ENCODE data around the gene IL23R. TPM values are rescaled to one million over a fixed set of nuclear protein-coding genes. Genes with fewer than 3 reads are reported as not detected.

Gene IL23R
- total RNA-seq, 1 donor from 2014 or later: not detected

DNA sequence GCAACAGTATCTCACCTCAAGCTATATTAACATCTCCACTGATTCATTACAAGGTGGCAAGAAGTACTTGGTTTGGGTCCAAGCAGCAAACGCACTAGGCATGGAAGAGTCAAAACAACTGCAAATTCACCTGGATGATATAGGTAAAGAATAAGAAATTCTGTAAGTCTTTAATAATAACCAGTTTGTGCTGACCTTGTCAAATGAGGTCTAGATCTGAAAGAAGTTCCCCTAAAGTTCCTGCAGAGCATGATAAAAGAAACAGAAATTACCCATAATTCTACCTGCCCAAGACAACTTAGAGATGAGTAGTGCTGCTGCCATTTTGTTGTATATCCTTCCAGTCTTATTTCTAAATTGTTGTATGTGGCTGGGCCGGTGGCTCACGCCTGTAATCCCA lies 34.5 kb downstream of the IL23R start:
- Histone ChIP-seq H3K27me3 (ENCODE audit: insufficient read depth, low read length) (no peaks in the 10 kb centered on the region), H2AFZ (ENCODE audit: low read depth, low read length) (no peak overlapping the region), H4K20me1 (ENCODE audit: insufficient read depth, low read length) (no peaks in the 10 kb centered on the region), H3K9ac (ENCODE audit: low read length) (no peak overlapping the region), H3K36me3 (ENCODE audit: insufficient read depth, low read length) (no peaks in the 10 kb centered on the region), H3K79me2 (ENCODE audit: insufficient read depth, low read length) (no peaks in the 10 kb centered on the region), H3K4me1 (ENCODE audit: insufficient read depth, low read length) (no peaks in the 10 kb centered on the region), H3K27ac (ENCODE audit: low read depth, low read length) (no peak overlapping the region), H3K4me2 (ENCODE audit: low read length) (no peak overlapping the region), H3K4me3 (ENCODE audit: insufficient read depth, low read depth, low read length) (no peak overlapping the region), H3K9me3 (ENCODE audit: insufficient read depth, low read depth, low read length) (no peaks in the 10 kb centered on the region)
- Mint-ChIP-seq H3K4me1 (ENCODE audit: low read depth, unreplicated experiment) (peaks cover 4% of the 10 kb centered on the region), H3K36me3 (ENCODE audit: low read depth, unreplicated experiment) (no peaks in the 10 kb centered on the region), H3K27me3 (ENCODE audit: low read depth, unreplicated experiment) (peaks cover 4% of the 10 kb centered on the region), H3K27ac (ENCODE audit: unreplicated experiment) (no peak overlapping the region), H3K4me3 (ENCODE audit: unreplicated experiment) (no peak overlapping the region), H3K9me3 (ENCODE audit: unreplicated experiment) (peaks cover 3% of the 10 kb centered on the region)
- FAIRE-seq (no peak), DNase-seq (ENCODE audit: low read depth) (no peak)
- no peak for TF ChIP-seq EZH2 (IDR thresholded peaks at IDR 0.05; ENCODE audit: insufficient read depth, low read length)
- TF ChIP-seq, protein P1, sequence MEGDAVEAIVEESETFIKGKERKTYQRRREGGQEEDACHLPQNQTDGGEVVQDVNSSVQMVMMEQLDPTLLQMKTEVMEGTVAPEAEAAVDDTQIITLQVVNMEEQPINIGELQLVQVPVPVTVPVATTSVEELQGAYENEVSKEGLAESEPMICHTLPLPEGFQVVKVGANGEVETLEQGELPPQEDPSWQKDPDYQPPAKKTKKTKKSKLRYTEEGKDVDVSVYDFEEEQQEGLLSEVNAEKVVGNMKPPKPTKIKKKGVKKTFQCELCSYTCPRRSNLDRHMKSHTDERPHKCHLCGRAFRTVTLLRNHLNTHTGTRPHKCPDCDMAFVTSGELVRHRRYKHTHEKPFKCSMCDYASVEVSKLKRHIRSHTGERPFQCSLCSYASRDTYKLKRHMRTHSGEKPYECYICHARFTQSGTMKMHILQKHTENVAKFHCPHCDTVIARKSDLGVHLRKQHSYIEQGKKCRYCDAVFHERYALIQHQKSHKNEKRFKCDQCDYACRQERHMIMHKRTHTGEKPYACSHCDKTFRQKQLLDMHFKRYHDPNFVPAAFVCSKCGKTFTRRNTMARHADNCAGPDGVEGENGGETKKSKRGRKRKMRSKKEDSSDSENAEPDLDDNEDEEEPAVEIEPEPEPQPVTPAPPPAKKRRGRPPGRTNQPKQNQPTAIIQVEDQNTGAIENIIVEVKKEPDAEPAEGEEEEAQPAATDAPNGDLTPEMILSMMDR (IDR thresholded peaks at IDR 0.05; ENCODE audit: insufficient read depth, low read depth, low read length): no peak

DNA sequence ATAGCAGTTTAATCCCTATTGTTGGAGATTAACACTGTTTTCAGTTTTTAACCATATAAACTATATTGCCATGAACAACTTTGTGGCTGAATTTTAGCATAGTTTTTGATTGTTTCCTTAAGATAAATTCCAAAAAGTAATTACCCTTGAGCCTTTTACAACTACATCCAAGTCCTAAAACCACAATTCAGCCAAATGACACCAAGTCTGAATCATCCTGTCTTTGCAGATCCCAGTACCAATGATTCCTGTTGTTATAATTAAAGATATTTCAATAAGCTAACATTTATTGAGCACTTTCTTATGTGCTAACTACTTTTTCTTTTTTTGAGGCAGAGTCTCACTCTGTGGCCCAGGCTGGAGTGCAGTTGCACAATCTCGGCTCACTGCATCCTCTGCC lies 35.6 kb downstream of the IL23R start:
- H3K9me3 Mint-ChIP-seq (ENCODE audit: unreplicated experiment): peaks cover 3% of the 10 kb centered on the region
- DNase-seq (ENCODE audit: low read depth): peak; percentile 62

More for the DNA sequence above, 35.6 kb downstream of the IL23R start:
- no peaks in the 10 kb centered on the region for H3K27me3 ChIP-seq (ENCODE audit: insufficient read depth, low read length)
- no peak overlapping the region for H3K27ac ChIP-seq (ENCODE audit: low read depth, low read length)
- H3K36me3 Mint-ChIP-seq (ENCODE audit: low read depth, unreplicated experiment): no peaks in the 10 kb centered on the region
- H3K27me3 Mint-ChIP-seq (ENCODE audit: low read depth, unreplicated experiment): peaks cover 4% of the 10 kb centered on the region
- no peak overlapping the region for H3K4me2 ChIP-seq (ENCODE audit: low read length)
- no peak overlapping the region for H2AFZ ChIP-seq (ENCODE audit: low read depth, low read length)
- H4K20me1 ChIP-seq (ENCODE audit: insufficient read depth, low read length): no peaks in the 10 kb centered on the region
- no peaks in the 10 kb centered on the region for H3K4me1 ChIP-seq (ENCODE audit: insufficient read depth, low read length)
- H3K4me3 Mint-ChIP-seq (ENCODE audit: unreplicated experiment): no peak overlapping the region
- no peaks in the 10 kb centered on the region for H3K36me3 ChIP-seq (ENCODE audit: insufficient read depth, low read length)
- H3K4me1 Mint-ChIP-seq (ENCODE audit: low read depth, unreplicated experiment): peaks cover 4% of the 10 kb centered on the region
- no peaks in the 10 kb centered on the region for H3K79me2 ChIP-seq (ENCODE audit: insufficient read depth, low read length)
- FAIRE-seq: no peak
- H3K9me3 ChIP-seq (ENCODE audit: insufficient read depth, low read depth, low read length): no peaks in the 10 kb centered on the region
- H3K4me3 ChIP-seq (ENCODE audit: insufficient read depth, low read depth, low read length): no peak overlapping the region
- H3K27ac Mint-ChIP-seq (ENCODE audit: unreplicated experiment): no peak overlapping the region
- TF ChIP-seq EZH2 (IDR thresholded peaks at IDR 0.05; ENCODE audit: insufficient read depth, low read length): no peak
- TF ChIP-seq, protein P1 (IDR thresholded peaks at IDR 0.05; ENCODE audit: insufficient read depth, low read depth, low read length): no peak
- no peak overlapping the region for H3K9ac ChIP-seq (ENCODE audit: low read length)
